GM23248 (cell line): ENCODE measurements around the gene TEX19.
"Not testable (repeated sequence)": the region's sequence is repeated elsewhere in the genome, so short reads cannot be mapped to it uniquely, and the experiment has no call there.

Source experiments
- EZH2 ChIP-seq: fragments of 200-600 bp; sonication (generic); IDR thresholded peaks from 2 replicates; pipeline ENCODE4 v1.6.1; 2018; ENCODE audit warnings: antibody characterized with exemption, mild to moderate bottlenecking; ENCODE audit not compliant: insufficient read depth, poor library complexity, severe bottlenecking
- EZH2phosphoT487 ChIP-seq: fragments of 200-600 bp; sonication (generic); IDR thresholded peaks from 2 replicates; pipeline ENCODE4 v1.6.1; 2018; ENCODE audit warnings: antibody characterized with exemption, moderate library complexity, mild to moderate bottlenecking, low read depth; ENCODE audit not compliant: insufficient read depth

GRCh38 chr17:82347994-82348393, 11.1 kb upstream of the TEX19 start:
- not testable (repeated sequence) for TF ChIP-seq EZH2phosphoT487, EZH2
